ENCODE data around the gene ALLC.

Gene ALLC

DNA sequence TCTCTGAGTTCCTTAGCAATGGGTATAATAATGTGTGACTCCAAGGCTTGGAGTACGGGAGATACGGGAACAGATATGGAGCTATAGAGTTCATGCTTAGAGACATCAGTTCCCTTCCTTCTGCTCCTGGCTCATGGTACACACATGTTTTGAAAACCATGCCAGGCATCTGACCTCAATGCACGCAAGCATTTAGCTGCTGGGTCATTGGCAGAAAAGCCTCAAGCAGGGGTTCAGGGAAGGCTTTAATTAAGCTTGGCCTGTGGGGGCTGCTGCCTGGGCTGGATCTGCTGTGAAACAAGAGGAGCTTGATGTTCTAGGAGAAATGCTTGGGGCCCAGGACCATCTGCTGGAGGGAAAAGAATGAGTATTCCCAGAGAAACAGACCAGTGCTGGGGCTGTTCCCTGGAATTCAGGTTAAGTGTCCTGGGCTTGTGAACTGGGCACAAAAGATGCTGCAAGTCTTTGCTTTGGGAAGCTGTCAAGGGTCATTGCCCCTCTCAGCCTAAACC is 3.2 kb downstream of the ALLC start:
- no peak for TF ChIP-seq CTCF (IDR thresholded peaks at IDR 0.05; ENCODE audit: low read depth, low read length)
- peak; percentile 11 for DNase-seq (ENCODE audit: extremely low read depth, low read depth)

DNA sequence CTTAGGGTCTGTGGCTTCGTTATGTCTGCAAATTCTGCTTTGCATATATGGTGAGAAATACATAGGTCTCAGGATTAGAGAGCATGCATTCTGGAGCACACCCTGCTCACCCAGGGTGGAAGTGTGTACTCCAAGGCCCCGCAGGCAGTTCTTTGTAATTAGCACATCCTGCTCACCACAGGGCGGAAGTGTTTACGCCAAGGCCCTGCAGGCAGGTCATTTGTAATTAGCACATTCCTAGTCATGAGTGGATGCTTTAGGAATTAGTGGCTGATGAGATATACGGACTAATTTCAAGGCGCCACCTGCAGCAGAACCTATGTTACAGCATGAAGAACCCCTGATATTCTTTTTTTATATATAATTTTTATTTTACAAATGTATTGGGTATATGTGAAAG is 4.2 kb downstream of the ALLC start:
- DNase-seq (ENCODE audit: extremely low read depth, low read depth), result no peak

DNA sequence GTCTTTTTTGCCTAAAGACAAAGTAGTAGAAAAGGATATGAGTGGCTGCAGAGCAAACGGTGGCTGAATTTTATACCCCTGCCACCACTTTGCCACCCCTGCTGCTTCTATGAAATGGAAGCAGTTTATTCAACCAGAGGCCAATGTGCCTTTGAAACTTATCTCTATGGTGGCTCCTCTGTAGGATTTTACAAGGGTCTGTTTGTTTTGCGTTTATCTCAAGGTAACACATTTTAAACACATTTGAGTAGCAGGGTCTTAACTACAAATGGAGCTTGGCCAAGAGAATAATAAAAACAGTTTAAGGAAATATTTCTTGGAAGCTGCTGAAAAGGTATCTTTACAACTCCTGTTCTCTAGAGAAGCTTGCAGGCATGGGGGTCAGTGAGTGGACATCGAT is 6.1 kb downstream of the ALLC start:
- TF ChIP-seq CTCF (IDR thresholded peaks at IDR 0.05; ENCODE audit: low read depth, low read length), result no peak
- no peak for DNase-seq (ENCODE audit: extremely low read depth, low read depth)

More for the DNA sequence above, 4.2 kb downstream of the ALLC start:
- TF ChIP-seq CTCF (IDR thresholded peaks at IDR 0.05; ENCODE audit: low read depth, low read length), result no peak

DNA sequence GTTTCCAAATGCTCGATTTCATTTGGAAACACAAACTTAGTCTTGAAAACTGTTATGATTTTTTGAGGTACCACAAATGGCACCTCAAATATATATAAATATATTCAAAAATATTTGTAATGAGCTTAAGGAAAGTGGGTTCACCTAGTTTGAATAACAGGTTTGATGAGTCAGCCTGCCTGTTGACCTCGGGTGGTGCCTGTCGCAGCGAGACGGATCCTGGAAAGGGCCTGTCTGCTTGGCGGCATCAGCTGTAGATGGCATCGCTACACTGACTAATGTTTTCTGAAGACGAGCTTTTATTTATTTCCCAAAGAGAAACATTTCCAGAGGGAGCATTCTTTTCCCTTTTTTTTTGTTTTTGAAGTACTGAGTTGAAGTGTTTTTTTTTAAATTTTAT is 6.9 kb downstream of the ALLC start:
- no peak for DNase-seq (ENCODE audit: extremely low read depth, low read depth)
- TF ChIP-seq CTCF (IDR thresholded peaks at IDR 0.05; ENCODE audit: low read depth, low read length), result no peak

- TF ChIP-seq CTCF (IDR thresholded peaks at IDR 0.05; ENCODE audit: low read depth, low read length), result no peak
- DNase-seq (ENCODE audit: extremely low read depth, low read depth), result no peak
Observed at GRCh38 chr2:3665886-3666612, 8.0 kb downstream of the ALLC start.

- DNase-seq (ENCODE audit: extremely low read depth, low read depth), result no peak
- no peak for TF ChIP-seq CTCF (IDR thresholded peaks at IDR 0.05; ENCODE audit: low read depth, low read length)
Observed at GRCh38 chr2:3666613-3666975, 8.6 kb downstream of the ALLC start.

GRCh38 chr2:3667151-3667631 is 9.2 kb downstream of the ALLC start:
- no peak for DNase-seq (ENCODE audit: extremely low read depth, low read depth)
- TF ChIP-seq CTCF (IDR thresholded peaks at IDR 0.05; ENCODE audit: low read depth, low read length), result no peak
